Mesenchymal stem cell (in vitro differentiated cells and primary cell): ENCODE data around the gene EVA1C.

Source experiments
- DNase-seq: peaks from one replicate; pipeline ENCODE4 v3.0.0-alpha.2; 2013
- H2AFZ ChIP-seq: one replicate; pipeline ENCODE4 v1.6.1; 2013; ENCODE audit warnings: low read depth, mild to moderate bottlenecking, control low read depth, inconsistent platforms, low read length, moderate library complexity
- H2AK5ac ChIP-seq: 2 replicates; pipeline ENCODE4 v1.6.1; 2013; ENCODE audit warnings: low read length, moderate library complexity, mild to moderate bottlenecking, inconsistent platforms; ENCODE audit not compliant: severe bottlenecking
- H2BK120ac ChIP-seq: one replicate; pipeline ENCODE4 v1.6.1; 2013; ENCODE audit warnings: low read depth, mild to moderate bottlenecking, inconsistent platforms, low read length, moderate library complexity
- H2BK12ac ChIP-seq, 2 experiments: one replicate each; pipeline ENCODE4 v1.6.1; 2013; ENCODE audit warnings: inconsistent platforms in 2 of 2, low read length in 2 of 2, mild to moderate bottlenecking in 2 of 2, moderate library complexity in 2 of 2, control low read depth in 1 of 2
- H2BK15ac ChIP-seq: one replicate; pipeline ENCODE4 v1.6.1; 2013; ENCODE audit warnings: mild to moderate bottlenecking, low read depth, inconsistent platforms; ENCODE audit not compliant: poor library complexity, severe bottlenecking
- H2BK5ac ChIP-seq: 2 replicates; pipeline ENCODE4 v1.6.1; 2013; ENCODE audit warnings: low read depth, mild to moderate bottlenecking, low read length, control low read depth, inconsistent platforms; ENCODE audit not compliant: poor library complexity, severe bottlenecking
- H3K14ac ChIP-seq, 2 experiments: one replicate each; pipeline ENCODE4 v1.6.1; 2013; ENCODE audit warnings: inconsistent platforms in 2 of 2, low read length in 2 of 2, control low read depth in 1 of 2, mild to moderate bottlenecking in 1 of 2, moderate library complexity in 1 of 2
- H3K18ac ChIP-seq, 2 experiments: one replicate each; pipeline ENCODE4 v1.6.1; 2013; ENCODE audit warnings: inconsistent platforms in 2 of 2, low read length in 2 of 2, control low read depth in 1 of 2, low read depth in 1 of 2, mild to moderate bottlenecking in 1 of 2
- H3K23ac ChIP-seq, 2 experiments: one replicate each; pipeline ENCODE4 v1.6.1; 2013; ENCODE audit warnings: inconsistent platforms in 2 of 2, low read length in 2 of 2, mild to moderate bottlenecking in 2 of 2, moderate library complexity in 2 of 2, control low read depth in 1 of 2
- H3K27ac ChIP-seq: 2 replicates; pipeline ENCODE4 v1.5.1; 2013; ENCODE audit warnings: mild to moderate bottlenecking, moderate library complexity, low read length, control low read depth, inconsistent platforms; ENCODE audit not compliant: poor library complexity, severe bottlenecking
- H3K27me3 ChIP-seq, 2 experiments: 2 replicates each; pipeline versions ENCODE4 v1.6.1 to v1.7.0; 2013; ENCODE audit warnings: low read length in 2 of 2, mild to moderate bottlenecking in 2 of 2, moderate library complexity in 2 of 2, control low read depth in 1 of 2, inconsistent platforms in 1 of 2; ENCODE audit not compliant: control insufficient read depth in 1 of 2, insufficient read depth in 1 of 2
- H3K36me3 ChIP-seq, 2 experiments: 2 replicates each; pipeline versions ENCODE4 v1.6.1 to v1.7.0; 2013; ENCODE audit warnings: low read length in 2 of 2, control low read depth in 1 of 2, inconsistent platforms in 1 of 2, low read depth in 1 of 2, mild to moderate bottlenecking in 1 of 2; ENCODE audit not compliant: insufficient read depth in 2 of 2, control insufficient read depth in 1 of 2
- H3K4ac ChIP-seq, 2 experiments: one replicate each; pipeline ENCODE4 v1.6.1; 2013; ENCODE audit warnings: inconsistent platforms in 2 of 2, low read length in 2 of 2, mild to moderate bottlenecking in 2 of 2, moderate library complexity in 2 of 2, control low read depth in 1 of 2, low read depth in 1 of 2
- H3K4me1 ChIP-seq: 2 replicates; pipeline ENCODE4 v1.6.1; 2013; ENCODE audit warnings: low read depth, low read length, control low read depth; ENCODE audit not compliant: control insufficient read depth, insufficient read depth
- H3K4me2 ChIP-seq: 2 replicates; pipeline ENCODE4 v1.6.1; 2013; ENCODE audit warnings: low read length, mild to moderate bottlenecking, inconsistent platforms; ENCODE audit not compliant: poor library complexity, severe bottlenecking
- H3K4me3 ChIP-seq, 2 experiments: 2 replicates each; pipeline versions ENCODE4 v1.5.1 to v1.7.0; 2013; ENCODE audit warnings: low read length in 2 of 2, mild to moderate bottlenecking in 2 of 2, control low read depth in 1 of 2, low read depth in 1 of 2; ENCODE audit not compliant: insufficient read depth in 1 of 2
- H3K79me1 ChIP-seq: replicated peaks from 2 replicates; pipeline ENCODE4 v1.6.1; 2013; ENCODE audit warnings: mild to moderate bottlenecking, control low read depth, low read length, inconsistent platforms; ENCODE audit not compliant: poor library complexity, severe bottlenecking
- H3K9ac ChIP-seq: 2 replicates; pipeline ENCODE4 v1.7.0; 2013; ENCODE audit warnings: mild to moderate bottlenecking, low read length, moderate library complexity
- H3K9me3 ChIP-seq: 2 replicates; pipeline ENCODE4 v1.7.0; 2013; ENCODE audit warnings: mild to moderate bottlenecking, low read length; ENCODE audit not compliant: control insufficient read depth
- H4K8ac ChIP-seq: one replicate; pipeline ENCODE4 v1.6.1; 2013; ENCODE audit warnings: inconsistent platforms, mild to moderate bottlenecking, low read length, moderate library complexity
- H4K91ac ChIP-seq: one replicate; pipeline ENCODE4 v1.6.1; 2013; ENCODE audit warnings: mild to moderate bottlenecking, low read length, inconsistent platforms
- WGBS: methylation state at CpG from one replicate; pipeline ENCODE4 v1.1.7; 2013; ENCODE audit warnings: mixed read lengths; 5-methylcytosine and 5-hydroxymethylcytosine counted together

EVA1C gene

GRCh38 chr21:32467291-32467690 lies 54.8 kb downstream of the EVA1C start:
- H3K14ac ChIP-seq, result no peak overlapping the region
- no peaks in the 10 kb centered on the region for H3K27me3 ChIP-seq
- no peak overlapping the region for H2BK120ac ChIP-seq
- H3K9me3 ChIP-seq, result no peaks in the 10 kb centered on the region
- H4K91ac ChIP-seq, result no peak overlapping the region
- H2BK5ac ChIP-seq, result no peak overlapping the region
- H2AFZ ChIP-seq, result no peak overlapping the region
- no peak overlapping the region for H3K18ac ChIP-seq
- no peak overlapping the region for H3K4me2 ChIP-seq
- H3K23ac ChIP-seq, result no peak overlapping the region
- no peak overlapping the region for H2BK12ac ChIP-seq
- 39% methylated on average over 4 of the region's 4 CpGs for WGBS
- H3K4me1 ChIP-seq, result no peaks in the 10 kb centered on the region
- H2BK15ac ChIP-seq, result no peak overlapping the region
- peaks cover 0 to 26% of the 10 kb centered on the region in 2 experiments for H3K36me3 ChIP-seq
- no peak for DNase-seq
- no peak overlapping the region for H3K4ac ChIP-seq
- no peak overlapping the region for H3K9ac ChIP-seq
- no peak overlapping the region for H3K27ac ChIP-seq
- H3K79me1 ChIP-seq, result no peaks in the 10 kb centered on the region
- H4K8ac ChIP-seq, result no peak overlapping the region
- H2AK5ac ChIP-seq, result no peak overlapping the region
- H3K4me3 ChIP-seq, result no peak overlapping the region

- no peak overlapping the region for H3K4me3 ChIP-seq
Measured at GRCh38 chr21:32468681-32469111, 56.2 kb downstream of the EVA1C start.

GRCh38 chr21:32469628-32470027 lies 57.1 kb downstream of the EVA1C start:
- Histone ChIP-seq H3K14ac (no peak overlapping the region), H2BK15ac (no peak overlapping the region), H3K79me1 (no peaks in the 10 kb centered on the region), H4K91ac (no peak overlapping the region), H3K4ac (no peak overlapping the region), H2BK120ac (no peak overlapping the region), H3K36me3 (peaks cover 0 to 43% of the 10 kb centered on the region in 2 experiments), H3K27me3 (no peaks in the 10 kb centered on the region), H3K9me3 (no peaks in the 10 kb centered on the region), H4K8ac (no peak overlapping the region), H2AFZ (no peak overlapping the region), H2BK5ac (no peak overlapping the region), H3K27ac (no peak overlapping the region), H3K4me2 (no peak overlapping the region), H3K18ac (no peak overlapping the region), H3K4me3 (no peak overlapping the region), H2AK5ac (no peak overlapping the region), H2BK12ac (no peak overlapping the region), H3K4me1 (peaks cover 2% of the 10 kb centered on the region), H3K23ac (no peak overlapping the region), H3K9ac (no peak overlapping the region)
- 79% methylated on average over 5 of the region's 5 CpGs for WGBS
- DNase-seq, result no peak

More at GRCh38 chr21:32468681-32469111, 56.2 kb downstream of the EVA1C start:
- H2BK12ac ChIP-seq, result no peak overlapping the region
- H2BK5ac ChIP-seq, result no peak overlapping the region
- H4K8ac ChIP-seq, result no peak overlapping the region
- no peaks in the 10 kb centered on the region for H3K9me3 ChIP-seq
- H3K27ac ChIP-seq, result no peak overlapping the region
- H3K4me1 ChIP-seq, result no peaks in the 10 kb centered on the region
- H2AFZ ChIP-seq, result no peak overlapping the region
- H2AK5ac ChIP-seq, result no peak overlapping the region
- no peak overlapping the region for H4K91ac ChIP-seq
- no peak for DNase-seq
- H3K9ac ChIP-seq, result no peak overlapping the region
- no peak overlapping the region for H3K14ac ChIP-seq
- H3K27me3 ChIP-seq, result no peaks in the 10 kb centered on the region
- no peak overlapping the region for H3K23ac ChIP-seq
- H3K4ac ChIP-seq, result no peak overlapping the region
- no peak overlapping the region for H2BK120ac ChIP-seq
- H3K79me1 ChIP-seq, result no peaks in the 10 kb centered on the region
- no peak overlapping the region for H3K18ac ChIP-seq
- H3K4me2 ChIP-seq, result no peak overlapping the region
- H2BK15ac ChIP-seq, result no peak overlapping the region
- peaks cover 0 to 37% of the 10 kb centered on the region in 2 experiments for H3K36me3 ChIP-seq
- 81% methylated on average over 5 of the region's 6 CpGs for WGBS

- no peak overlapping the region for H3K9ac ChIP-seq
- no peak overlapping the region for H4K8ac ChIP-seq
- no peak overlapping the region for H2AK5ac ChIP-seq
- WGBS, result 72% methylated on average over 9 of the region's 9 CpGs
- no peaks in the 10 kb centered on the region for H3K79me1 ChIP-seq
- no peak overlapping the region for H3K4ac ChIP-seq
- H2BK15ac ChIP-seq, result no peak overlapping the region
- H2BK5ac ChIP-seq, result no peak overlapping the region
- DNase-seq, result no peak
- H3K9me3 ChIP-seq, result no peaks in the 10 kb centered on the region
- H3K27ac ChIP-seq, result no peak overlapping the region
- H3K36me3 ChIP-seq, result peaks cover 0 to 42% of the 10 kb centered on the region in 2 experiments
- no peak overlapping the region for H3K23ac ChIP-seq
- H3K18ac ChIP-seq, result no peak overlapping the region
- H3K4me1 ChIP-seq, result peaks cover 3% of the 10 kb centered on the region
- H4K91ac ChIP-seq, result no peak overlapping the region
- H2BK120ac ChIP-seq, result no peak overlapping the region
- no peak overlapping the region for H2BK12ac ChIP-seq
- no peak overlapping the region for H3K4me2 ChIP-seq
- no peak overlapping the region for H3K4me3 ChIP-seq
- H3K27me3 ChIP-seq, result no peaks in the 10 kb centered on the region
- no peak overlapping the region for H3K14ac ChIP-seq
- H2AFZ ChIP-seq, result no peak overlapping the region
Measured at GRCh38 chr21:32470206-32470605, 57.7 kb downstream of the EVA1C start.
